WERI-Rb-1 (cell line): Measurements from ENCODE around the gene FAM53C.

Experiments used
- DNase-seq: peaks from one replicate; pipeline ENCODE4 v3.0.0-alpha.2; 2020
- H3K27ac ChIP-seq: fragments of 250-450 bp; sonication (Bioruptor Pico); 2 replicates; pipeline ENCODE4 v1.5.1; 2020; ENCODE audit warnings: mild to moderate bottlenecking, moderate library complexity
- H3K27me3 ChIP-seq: fragments of 250-450 bp; sonication (Bioruptor Pico); 2 replicates; pipeline ENCODE4 v1.5.1; 2021; ENCODE audit warnings: mild to moderate bottlenecking, low read depth, moderate library complexity; ENCODE audit not compliant: insufficient read depth, severe bottlenecking
- H3K36me3 ChIP-seq: fragments of 250-450 bp; sonication (Bioruptor Pico); 2 replicates; pipeline ENCODE4 v1.5.1; 2020; ENCODE audit warnings: mild to moderate bottlenecking, moderate library complexity
- H3K4me3 ChIP-seq: 2 replicates; pipeline ENCODE4 v1.5.1; 2011; ENCODE audit warnings: low read depth, mild to moderate bottlenecking, control low read depth, low read length
- H3K9me3 ChIP-seq: fragments of 250-450 bp; sonication (Bioruptor Pico); 2 replicates; pipeline ENCODE4 v1.5.1; 2021; ENCODE audit warnings: mild to moderate bottlenecking, moderate library complexity; ENCODE audit not compliant: severe bottlenecking
- TF ChIP-seq, protein P1 (sequence below): IDR thresholded peaks from 2 replicates; pipeline ENCODE4 v1.5.1; 2011; ENCODE audit warnings: low read depth, mild to moderate bottlenecking, control low read depth, inconsistent platforms, low read length

The FAM53C gene

DNA sequence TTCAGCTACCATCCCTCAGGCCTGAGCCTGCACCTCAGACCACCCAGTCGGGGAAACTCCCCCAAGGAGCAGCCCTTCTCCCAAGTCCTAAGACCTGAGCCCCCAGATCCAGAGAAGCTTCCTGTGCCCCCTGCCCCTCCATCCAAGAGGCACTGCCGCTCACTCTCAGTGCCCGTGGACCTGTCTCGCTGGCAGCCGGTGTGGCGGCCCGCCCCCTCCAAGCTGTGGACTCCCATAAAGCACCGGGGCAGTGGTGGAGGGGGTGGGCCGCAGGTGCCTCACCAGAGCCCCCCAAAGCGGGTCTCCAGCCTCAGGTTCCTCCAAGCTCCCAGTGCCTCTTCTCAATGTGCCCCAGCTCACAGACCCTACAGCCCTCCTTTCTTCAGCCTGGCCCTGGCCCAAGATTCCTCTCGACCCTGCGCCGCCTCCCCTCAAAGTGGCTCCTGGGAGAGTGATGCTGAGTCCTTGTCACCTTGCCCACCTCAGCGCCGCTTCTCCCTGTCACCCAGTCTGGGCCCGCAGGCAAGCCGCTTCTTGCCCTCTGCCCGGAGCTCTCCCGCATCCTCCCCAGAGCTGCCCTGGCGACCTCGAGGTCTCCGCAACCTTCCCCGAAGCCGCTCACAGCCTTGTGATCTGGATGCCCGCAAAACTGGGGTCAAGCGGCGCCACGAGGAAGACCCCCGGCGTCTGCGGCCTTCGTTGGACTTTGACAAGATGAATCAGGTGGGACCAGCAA is 7.0 kb downstream of the FAM53C start:
- no peaks in the 10 kb centered on the region for H3K9me3 ChIP-seq
- H3K27me3 ChIP-seq: no peaks in the 10 kb centered on the region
- peaks cover 80% of the 10 kb centered on the region for H3K36me3 ChIP-seq
- no peak overlapping the region for H3K4me3 ChIP-seq
- DNase-seq: no peak
- H3K27ac ChIP-seq: no peak overlapping the region
- TF ChIP-seq, protein P1, sequence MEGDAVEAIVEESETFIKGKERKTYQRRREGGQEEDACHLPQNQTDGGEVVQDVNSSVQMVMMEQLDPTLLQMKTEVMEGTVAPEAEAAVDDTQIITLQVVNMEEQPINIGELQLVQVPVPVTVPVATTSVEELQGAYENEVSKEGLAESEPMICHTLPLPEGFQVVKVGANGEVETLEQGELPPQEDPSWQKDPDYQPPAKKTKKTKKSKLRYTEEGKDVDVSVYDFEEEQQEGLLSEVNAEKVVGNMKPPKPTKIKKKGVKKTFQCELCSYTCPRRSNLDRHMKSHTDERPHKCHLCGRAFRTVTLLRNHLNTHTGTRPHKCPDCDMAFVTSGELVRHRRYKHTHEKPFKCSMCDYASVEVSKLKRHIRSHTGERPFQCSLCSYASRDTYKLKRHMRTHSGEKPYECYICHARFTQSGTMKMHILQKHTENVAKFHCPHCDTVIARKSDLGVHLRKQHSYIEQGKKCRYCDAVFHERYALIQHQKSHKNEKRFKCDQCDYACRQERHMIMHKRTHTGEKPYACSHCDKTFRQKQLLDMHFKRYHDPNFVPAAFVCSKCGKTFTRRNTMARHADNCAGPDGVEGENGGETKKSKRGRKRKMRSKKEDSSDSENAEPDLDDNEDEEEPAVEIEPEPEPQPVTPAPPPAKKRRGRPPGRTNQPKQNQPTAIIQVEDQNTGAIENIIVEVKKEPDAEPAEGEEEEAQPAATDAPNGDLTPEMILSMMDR: no peak

- Histone ChIP-seq H3K27ac (no peak overlapping the region), H3K4me3 (no peak overlapping the region), H3K9me3 (no peaks in the 10 kb centered on the region), H3K27me3 (no peaks in the 10 kb centered on the region), H3K36me3 (peaks cover 67% of the 10 kb centered on the region)
- TF ChIP-seq, protein P1: no peak
- no peak for DNase-seq
Observed at GRCh38 chr5:138346889-138347288, 8.8 kb downstream of the FAM53C start.

- TF ChIP-seq, protein P1: no peak
- Histone ChIP-seq H3K27me3 (no peaks in the 10 kb centered on the region), H3K36me3 (peaks cover 40% of the 10 kb centered on the region), H3K9me3 (peaks cover 4% of the 10 kb centered on the region), H3K27ac (no peak overlapping the region), H3K4me3 (no peak overlapping the region)
- DNase-seq: no peak
Observed at GRCh38 chr5:138349852-138350562, 11.9 kb downstream of the FAM53C start.

DNA sequence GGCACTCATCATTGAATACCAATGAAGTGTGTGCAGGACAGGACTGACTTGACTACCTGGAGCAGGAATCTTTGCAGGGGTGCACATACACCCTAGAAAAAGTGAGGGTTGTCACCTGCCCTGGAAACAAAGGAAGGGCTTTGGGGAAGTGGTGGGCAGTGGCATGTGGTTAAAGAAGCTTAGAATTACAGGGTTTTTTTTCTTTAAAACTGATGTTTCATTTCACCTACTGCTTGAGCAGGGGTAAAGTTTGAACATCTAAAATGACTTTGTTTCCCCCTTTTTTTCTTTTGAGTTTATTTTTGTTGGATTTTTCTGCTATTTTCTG is 12.5 kb downstream of the FAM53C start:
- Histone ChIP-seq H3K9me3 (peaks cover 4% of the 10 kb centered on the region), H3K4me3 (no peak overlapping the region), H3K36me3 (peaks cover 35% of the 10 kb centered on the region), H3K27me3 (no peaks in the 10 kb centered on the region), H3K27ac (no peak overlapping the region)
- TF ChIP-seq, protein P1: no peak
- no peak for DNase-seq

- Histone ChIP-seq H3K36me3 (peaks cover 29% of the 10 kb centered on the region), H3K27ac (no peak overlapping the region), H3K9me3 (peaks cover 4% of the 10 kb centered on the region), H3K4me3 (no peak overlapping the region), H3K27me3 (no peaks in the 10 kb centered on the region)
- TF ChIP-seq, protein P1: no peak
- DNase-seq: no peak
Observed at GRCh38 chr5:138351056-138351455, 13.0 kb downstream of the FAM53C start.
